Smooth muscle cell (in vitro differentiated cells): Measurements from ENCODE around the gene BRD3. TPM values are rescaled to one million over a fixed set of nuclear protein-coding genes. Genes with fewer than 3 reads are reported as not detected.

ENCODE experiments used
- DNase-seq: peaks from one replicate; lab custom pipeline; 2025; ENCODE audit not compliant: unreplicated experiment; lab: John Stamatoyannopoulos, UW
- H2AFZ ChIP-seq: fragments of 200-600 bp; sonication (generic); 2 replicates; pipeline ENCODE4 v1.6.0; 2016; ENCODE audit warnings: antibody characterized with exemption, low read depth, mild to moderate bottlenecking
- H3F3A ChIP-seq: fragments of 200-600 bp; sonication (generic); 2 replicates; pipeline ENCODE4 v1.6.0; 2017; ENCODE audit warnings: antibody characterized with exemption, low read depth
- H3K27ac ChIP-seq: fragments of 200-600 bp; sonication (generic); 2 replicates; pipeline ENCODE4 v1.5.1; 2016; ENCODE audit warnings: low read depth, mild to moderate bottlenecking
- H3K27me3 ChIP-seq: fragments of 200-600 bp; sonication (generic); 2 replicates; pipeline ENCODE4 v1.6.1; 2016; ENCODE audit warnings: low read depth, mild to moderate bottlenecking
- H3K36me3 ChIP-seq: fragments of 200-600 bp; sonication (generic); 2 replicates; pipeline ENCODE4 v1.5.1; 2016; ENCODE audit warnings: low read depth
- H3K4me1 ChIP-seq: fragments of 200-600 bp; sonication (generic); 2 replicates; pipeline ENCODE4 v1.5.1; 2016; ENCODE audit warnings: low read depth
- H3K4me2 ChIP-seq: fragments of 200-600 bp; sonication (generic); 2 replicates; pipeline ENCODE4 v1.6.0; 2016; ENCODE audit warnings: mild to moderate bottlenecking
- H3K4me3 ChIP-seq: fragments of 200-600 bp; sonication (generic); 2 replicates; pipeline ENCODE4 v1.5.1; 2016; ENCODE audit warnings: mild to moderate bottlenecking
- H3K79me2 ChIP-seq: fragments of 200-600 bp; sonication (generic); 2 replicates; pipeline ENCODE4 v1.6.0; 2016; ENCODE audit warnings: low read depth, mild to moderate bottlenecking
- H3K9ac ChIP-seq: fragments of 200-600 bp; sonication (generic); 2 replicates; pipeline ENCODE4 v1.6.0; 2016; ENCODE audit warnings: low read depth
- H3K9me3 ChIP-seq: fragments of 200-600 bp; sonication (generic); replicated peaks from 2 replicates; pipeline ENCODE4 v1.5.1; 2016; ENCODE audit warnings: low read depth
- H4K20me1 ChIP-seq: fragments of 200-600 bp; sonication (generic); 2 replicates; pipeline ENCODE4 v1.6.0; 2016; ENCODE audit warnings: low read depth
- WGBS: methylation state at CpG from one replicate; pipeline ENCODE4 v1.1.7; 2016; ENCODE audit warnings: low lambda C conversion rate; 5-methylcytosine and 5-hydroxymethylcytosine counted together
- polyA plus RNA-seq: library from polyadenylated mRNA; unstranded; fragments of >200 nt; fragmentation: Nextera tagmentation; extraction: Ambion mirVana; gene quantifications from 2 replicates; pipeline ENCODE4 v1.2.1, GENCODE V29; 2016
- total RNA-seq: library from RNA; depleted of rRNA; stranded (reverse); fragments of >200 nt; gene quantifications from 2 replicates; pipeline ENCODE4 v1.2.3, GENCODE V29; 2014
- TF ChIP-seq, protein P1 (sequence below): fragments of 200-600 bp; sonication (generic); IDR thresholded peaks from 2 replicates; pipeline ENCODE4 v1.5.1; 2017; ENCODE audit warnings: borderline replicate concordance, mild to moderate bottlenecking, antibody characterized with exemption; ENCODE audit not compliant: insufficient read depth, poor library complexity, severe bottlenecking

The BRD3 gene
- total and polyA plus RNA-seq, 2 experiments from 2014 or later, result 9.2 to 34.1 TPM

- Histone ChIP-seq H3K27ac (no peak overlapping the region), H3K4me2 (no peak overlapping the region), H3K27me3 (no peaks in the 10 kb centered on the region), H3K4me1 (no peaks in the 10 kb centered on the region), H4K20me1 (peaks cover 89% of the 10 kb centered on the region), H2AFZ (no peak overlapping the region), H3K36me3 (no peaks in the 10 kb centered on the region), H3K9ac (no peak overlapping the region), H3K9me3 (no peaks in the 10 kb centered on the region), H3K4me3 (no peak overlapping the region), H3K79me2 (peaks cover 2% of the 10 kb centered on the region), H3F3A (no peaks in the 10 kb centered on the region)
- no peak for DNase-seq
- TF ChIP-seq, protein P1, sequence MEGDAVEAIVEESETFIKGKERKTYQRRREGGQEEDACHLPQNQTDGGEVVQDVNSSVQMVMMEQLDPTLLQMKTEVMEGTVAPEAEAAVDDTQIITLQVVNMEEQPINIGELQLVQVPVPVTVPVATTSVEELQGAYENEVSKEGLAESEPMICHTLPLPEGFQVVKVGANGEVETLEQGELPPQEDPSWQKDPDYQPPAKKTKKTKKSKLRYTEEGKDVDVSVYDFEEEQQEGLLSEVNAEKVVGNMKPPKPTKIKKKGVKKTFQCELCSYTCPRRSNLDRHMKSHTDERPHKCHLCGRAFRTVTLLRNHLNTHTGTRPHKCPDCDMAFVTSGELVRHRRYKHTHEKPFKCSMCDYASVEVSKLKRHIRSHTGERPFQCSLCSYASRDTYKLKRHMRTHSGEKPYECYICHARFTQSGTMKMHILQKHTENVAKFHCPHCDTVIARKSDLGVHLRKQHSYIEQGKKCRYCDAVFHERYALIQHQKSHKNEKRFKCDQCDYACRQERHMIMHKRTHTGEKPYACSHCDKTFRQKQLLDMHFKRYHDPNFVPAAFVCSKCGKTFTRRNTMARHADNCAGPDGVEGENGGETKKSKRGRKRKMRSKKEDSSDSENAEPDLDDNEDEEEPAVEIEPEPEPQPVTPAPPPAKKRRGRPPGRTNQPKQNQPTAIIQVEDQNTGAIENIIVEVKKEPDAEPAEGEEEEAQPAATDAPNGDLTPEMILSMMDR, result no peak
- 98% methylated on average over 20 of the region's 28 CpGs for WGBS
These were observed 17.8 kb downstream of the BRD3 start for GRCh38 chr9:134049772-134050588.

- Histone ChIP-seq H3K79me2 (no peaks in the 10 kb centered on the region), H3F3A (no peaks in the 10 kb centered on the region), H3K9ac (no peak overlapping the region), H3K36me3 (no peaks in the 10 kb centered on the region), H2AFZ (no peak overlapping the region), H3K27ac (no peak overlapping the region), H3K4me1 (no peaks in the 10 kb centered on the region), H3K9me3 (no peaks in the 10 kb centered on the region), H3K27me3 (no peaks in the 10 kb centered on the region), H4K20me1 (peaks cover 88% of the 10 kb centered on the region), H3K4me3 (no peak overlapping the region), H3K4me2 (no peak overlapping the region)
- 97% methylated on average over 20 of the region's 20 CpGs for WGBS
- TF ChIP-seq, protein P1, result no peak
- DNase-seq, result no peak
These were observed 18.6 kb downstream of the BRD3 start for GRCh38 chr9:134049236-134049635.

- Histone ChIP-seq H3K79me2 (no peaks in the 10 kb centered on the region), H3K4me1 (no peaks in the 10 kb centered on the region), H3K4me3 (no peak overlapping the region), H3F3A (no peaks in the 10 kb centered on the region), H3K27me3 (no peaks in the 10 kb centered on the region), H3K4me2 (no peak overlapping the region), H3K36me3 (no peaks in the 10 kb centered on the region), H2AFZ (no peak overlapping the region), H3K9me3 (no peaks in the 10 kb centered on the region), H4K20me1 (peaks cover 88% of the 10 kb centered on the region), H3K27ac (no peak overlapping the region), H3K9ac (no peak overlapping the region)
- DNase-seq, result no peak
- 93% methylated on average over 12 of the region's 12 CpGs for WGBS
- TF ChIP-seq, protein P1, result no peak
These were observed 19.3 kb downstream of the BRD3 start for GRCh38 chr9:134048582-134048968.
